Measurements from ENCODE around the gene CNTRL.

The CNTRL gene

GRCh38 chr9:121184463-121184862, 109.7 kb downstream of the CNTRL start:
- H3K9me3 Mint-ChIP-seq: no peaks in the 10 kb centered on the region
- ATAC-seq (ENCODE audit: low read depth): no peak
- peaks cover 16% of the 10 kb centered on the region for H3K36me3 Mint-ChIP-seq
- H3K4me3 Mint-ChIP-seq: no peak overlapping the region
- H3K27me3 Mint-ChIP-seq: no peaks in the 10 kb centered on the region
- H3K4me1 Mint-ChIP-seq: peaks cover 34% of the 10 kb centered on the region
- peak overlapping the region; percentile 86 for H3K27ac Mint-ChIP-seq
- DNase-seq (ENCODE audit: low spot score in 2 of 2): no peak

- Mint-ChIP-seq H3K4me1 (peaks cover 37% of the 10 kb centered on the region), H3K9me3 (no peaks in the 10 kb centered on the region), H3K27me3 (no peaks in the 10 kb centered on the region), H3K27ac (peak overlapping the region; percentile 86), H3K4me3 (no peak overlapping the region), H3K36me3 (peaks cover 14% of the 10 kb centered on the region)
- peak; percentile 81 for ATAC-seq (ENCODE audit: low read depth)
- DNase-seq (ENCODE audit: low spot score in 2 of 2): no peak
Observed at GRCh38 chr9:121185178-121185745, 110.5 kb downstream of the CNTRL start.

GRCh38 chr9:121185774-121186403, 111.1 kb downstream of the CNTRL start:
- Mint-ChIP-seq H3K9me3 (no peaks in the 10 kb centered on the region), H3K27ac (peak overlapping the region; percentile 86), H3K4me3 (peak overlapping the region; percentile 45), H3K27me3 (no peaks in the 10 kb centered on the region), H3K4me1 (peaks cover 38% of the 10 kb centered on the region), H3K36me3 (peaks cover 13% of the 10 kb centered on the region)
- peak; percentile 11 for ATAC-seq (ENCODE audit: low read depth)
- DNase-seq (ENCODE audit: low spot score in 2 of 2): no peak

GRCh38 chr9:121187636-121188305, 113.0 kb downstream of the CNTRL start:
- no peak for DNase-seq (ENCODE audit: low spot score in 2 of 2)
- peaks cover 40% of the 10 kb centered on the region for H3K4me1 Mint-ChIP-seq

GRCh38 chr9:121189006-121189405, 114.3 kb downstream of the CNTRL start:
- Mint-ChIP-seq H3K9me3 (no peaks in the 10 kb centered on the region), H3K36me3 (peaks cover 9% of the 10 kb centered on the region), H3K4me3 (no peak overlapping the region), H3K4me1 (peaks cover 36% of the 10 kb centered on the region), H3K27me3 (no peaks in the 10 kb centered on the region), H3K27ac (peak overlapping the region; percentile 35)
- ATAC-seq (ENCODE audit: low read depth): no peak
- DNase-seq (ENCODE audit: low spot score in 2 of 2): no peak

More at GRCh38 chr9:121187636-121188305, 113.0 kb downstream of the CNTRL start:
- ATAC-seq (ENCODE audit: low read depth): no peak
- Mint-ChIP-seq H3K36me3 (peaks cover 9% of the 10 kb centered on the region), H3K27me3 (no peaks in the 10 kb centered on the region), H3K27ac (peak overlapping the region; percentile 79), H3K9me3 (no peaks in the 10 kb centered on the region), H3K4me3 (no peak overlapping the region)

GRCh38 chr9:121189660-121190059, 114.9 kb downstream of the CNTRL start:
- H3K27ac Mint-ChIP-seq: peak overlapping the region; percentile 64
- H3K27me3 Mint-ChIP-seq: no peaks in the 10 kb centered on the region
- no peak overlapping the region for H3K4me3 Mint-ChIP-seq
- H3K36me3 Mint-ChIP-seq: peaks cover 9% of the 10 kb centered on the region
- DNase-seq (ENCODE audit: low spot score in 2 of 2) (no peak), ATAC-seq (ENCODE audit: low read depth) (no peak)
- peaks cover 33% of the 10 kb centered on the region for H3K4me1 Mint-ChIP-seq
- H3K9me3 Mint-ChIP-seq: no peaks in the 10 kb centered on the region

GRCh38 chr9:121191235-121191634, 116.5 kb downstream of the CNTRL start:
- Mint-ChIP-seq H3K27me3 (no peaks in the 10 kb centered on the region), H3K4me3 (no peak overlapping the region), H3K36me3 (peaks cover 5% of the 10 kb centered on the region), H3K9me3 (no peaks in the 10 kb centered on the region), H3K27ac (peak overlapping the region; percentile 82), H3K4me1 (peaks cover 26% of the 10 kb centered on the region)
- DNase-seq (ENCODE audit: low spot score in 2 of 2) (no peak), ATAC-seq (ENCODE audit: low read depth) (no peak)

- Mint-ChIP-seq H3K27ac (peak overlapping the region; percentile 86), H3K4me3 (no peak overlapping the region), H3K9me3 (no peaks in the 10 kb centered on the region), H3K4me1 (peaks cover 29% of the 10 kb centered on the region), H3K36me3 (peaks cover 2% of the 10 kb centered on the region), H3K27me3 (no peaks in the 10 kb centered on the region)
- peak; percentile 75 for ATAC-seq (ENCODE audit: low read depth)
- DNase-seq (ENCODE audit: low spot score in 2 of 2): no peak
Observed at GRCh38 chr9:121192518-121192917, 117.8 kb downstream of the CNTRL start.

GRCh38 chr9:121192959-121193640, 118.3 kb downstream of the CNTRL start:
- Mint-ChIP-seq H3K27ac (peak overlapping the region; percentile 86), H3K36me3 (peaks cover 2% of the 10 kb centered on the region), H3K9me3 (no peaks in the 10 kb centered on the region), H3K4me3 (no peak overlapping the region), H3K4me1 (peaks cover 32% of the 10 kb centered on the region), H3K27me3 (no peaks in the 10 kb centered on the region)
- ATAC-seq (ENCODE audit: low read depth) (peak; percentile 31), DNase-seq (ENCODE audit: low spot score in 2 of 2) (no peak)

- H3K4me3 Mint-ChIP-seq: no peak overlapping the region
- H3K9me3 Mint-ChIP-seq: no peaks in the 10 kb centered on the region
- H3K27ac Mint-ChIP-seq: peak overlapping the region; percentile 54
- peaks cover 41% of the 10 kb centered on the region for H3K4me1 Mint-ChIP-seq
- DNase-seq (ENCODE audit: low spot score in 2 of 2) (no peak), ATAC-seq (ENCODE audit: low read depth) (peak; percentile 38)
- no peaks in the 10 kb centered on the region for H3K27me3 Mint-ChIP-seq
- peaks cover 2% of the 10 kb centered on the region for H3K36me3 Mint-ChIP-seq
Observed at GRCh38 chr9:121194730-121195129, 120.0 kb downstream of the CNTRL start.

- peak overlapping the region; percentile 54 for H3K27ac Mint-ChIP-seq
- H3K27me3 Mint-ChIP-seq: no peaks in the 10 kb centered on the region
- no peaks in the 10 kb centered on the region for H3K9me3 Mint-ChIP-seq
- peak overlapping the region; percentile 21 for H3K4me3 Mint-ChIP-seq
- H3K4me1 Mint-ChIP-seq: peaks cover 45% of the 10 kb centered on the region
- DNase-seq (ENCODE audit: low spot score in 2 of 2) (no peak), ATAC-seq (ENCODE audit: low read depth) (no peak)
- H3K36me3 Mint-ChIP-seq: no peaks in the 10 kb centered on the region
Observed at GRCh38 chr9:121196389-121196788, 121.6 kb downstream of the CNTRL start.

GRCh38 chr9:121197132-121197531, 122.4 kb downstream of the CNTRL start:
- Mint-ChIP-seq H3K27ac (peak overlapping the region; percentile 54), H3K4me3 (peak overlapping the region; percentile 27), H3K4me1 (peaks cover 43% of the 10 kb centered on the region), H3K27me3 (no peaks in the 10 kb centered on the region), H3K9me3 (no peaks in the 10 kb centered on the region), H3K36me3 (no peaks in the 10 kb centered on the region)
- ATAC-seq (ENCODE audit: low read depth) (no peak), DNase-seq (ENCODE audit: low spot score in 2 of 2) (no peak)

- Mint-ChIP-seq H3K9me3 (no peaks in the 10 kb centered on the region), H3K27ac (peak overlapping the region; percentile 41), H3K36me3 (no peaks in the 10 kb centered on the region), H3K4me1 (peaks cover 42% of the 10 kb centered on the region), H3K4me3 (peak overlapping the region; percentile 59), H3K27me3 (no peaks in the 10 kb centered on the region)
- no peak for ATAC-seq (ENCODE audit: low read depth)
- no peak for DNase-seq (ENCODE audit: low spot score in 2 of 2)
Observed at GRCh38 chr9:121198512-121199042, 123.8 kb downstream of the CNTRL start.

- Mint-ChIP-seq H3K4me3 (peak overlapping the region; percentile 84), H3K4me1 (peaks cover 39% of the 10 kb centered on the region), H3K36me3 (no peaks in the 10 kb centered on the region), H3K9me3 (no peaks in the 10 kb centered on the region), H3K27ac (peak overlapping the region; percentile 83), H3K27me3 (no peaks in the 10 kb centered on the region)
- ATAC-seq (ENCODE audit: low read depth) (no peak), DNase-seq (ENCODE audit: low spot score in 2 of 2) (no peak)
Observed at GRCh38 chr9:121199921-121200320, 125.2 kb downstream of the CNTRL start.

All from memory B cell (primary cell).